H1 (cell line): ENCODE measurements around the gene CCSAP. TPM values are rescaled to one million over a fixed set of nuclear protein-coding genes. Genes with fewer than 3 reads are reported as not detected.

ENCODE experiments used
- CTCF ChIA-PET: fragments of 300-600 bp; sonication (Branson Sonifier 250); formaldehyde crosslinking; loops from one replicate; lab custom pipeline; 2021; ENCODE audit not compliant: partially characterized antibody; lab: Charles Lee
- POLR2A ChIA-PET: fragments of 300-600 bp; sonication (Branson Sonifier 250); formaldehyde crosslinking; loops from one replicate; lab custom pipeline; 2021; ENCODE audit warnings: inconsistent platforms; ENCODE audit not compliant: partially characterized antibody; lab: Charles Lee
- DNase-seq, 2 experiments: peaks; one replicate each; pipeline versions ENCODE4 v3.0.0 to v3.0.0-alpha.2; 2010 to 2022; ENCODE audit warnings: low spot score in 2 of 2, low read depth in 1 of 2, mixed read lengths in 1 of 2
- FAIRE-seq: peaks from 2 replicates; lab custom pipeline; 2011; peaks lifted over from hg19 to GRCh38; lab: Jason Lieb, UNC
- H2AFZ ChIP-seq: 2 replicates; pipeline ENCODE4 v1.8.1; 2012; ENCODE audit warnings: low read length, inconsistent platforms
- H2AK5ac ChIP-seq: 2 replicates; pipeline ENCODE4 v1.6.1; 2013; ENCODE audit warnings: low read depth, low read length
- H2BK120ac ChIP-seq: replicated peaks from 2 replicates; pipeline ENCODE3; 2013; ENCODE audit warnings: low read depth, low read length, inconsistent platforms
- H2BK12ac ChIP-seq: 2 replicates; pipeline ENCODE4 v1.6.1; 2013; ENCODE audit warnings: low read depth, low read length
- H2BK15ac ChIP-seq: 2 replicates; pipeline ENCODE4 v1.6.1; 2013; ENCODE audit warnings: low read length
- H2BK20ac ChIP-seq: 2 replicates; pipeline ENCODE4 v1.6.1; 2013; ENCODE audit warnings: low read length
- H2BK5ac ChIP-seq: 2 replicates; pipeline ENCODE4 v1.6.1; 2013; ENCODE audit warnings: low read depth, low read length
- H3K14ac ChIP-seq: 2 replicates; pipeline ENCODE4 v1.6.1; 2013; ENCODE audit warnings: inconsistent platforms; ENCODE audit not compliant: insufficient read length
- H3K18ac ChIP-seq: 2 replicates; pipeline ENCODE4 v1.6.1; 2013; ENCODE audit warnings: low read length; ENCODE audit errors: extremely low read depth
- H3K23ac ChIP-seq: 2 replicates; pipeline ENCODE4 v1.6.1; 2013; ENCODE audit warnings: inconsistent platforms; ENCODE audit not compliant: insufficient read length
- H3K23me2 ChIP-seq: 2 replicates; pipeline ENCODE4 v1.6.1; 2013; ENCODE audit warnings: low read depth, low read length
- H3K27ac ChIP-seq: 2 replicates; pipeline ENCODE4 v1.6.1; 2011; ENCODE audit warnings: low read depth, low read length, inconsistent platforms
- H3K27me3 ChIP-seq, 4 experiments: replicated peaks in 1 of 4; 1 replicate in 1 of 4; 2 replicates in 3 of 4; pipeline versions ENCODE4 v1.6.1 to v1.8.1; 2011 to 2013; ENCODE audit warnings: low read length in 3 of 4, mild to moderate bottlenecking in 3 of 4, inconsistent platforms in 2 of 4, mixed read lengths in 2 of 4, moderate library complexity in 1 of 4; ENCODE audit not compliant: control insufficient read depth in 3 of 4, insufficient read depth in 3 of 4; ENCODE audit errors: extremely low read depth in 1 of 4
- H3K36me3 ChIP-seq, 4 experiments: 2 replicates each; pipeline versions ENCODE4 v1.6.1 to v1.8.1; 2011 to 2013; ENCODE audit warnings: mild to moderate bottlenecking in 4 of 4, low read length in 3 of 4, moderate library complexity in 2 of 4, control low read depth in 1 of 4, inconsistent platforms in 1 of 4; ENCODE audit not compliant: insufficient read depth in 4 of 4, control insufficient read depth in 2 of 4
- H3K4ac ChIP-seq: replicated peaks from 2 replicates; pipeline ENCODE3; 2013; ENCODE audit warnings: low read length, low read depth, mixed read lengths, inconsistent platforms; ENCODE audit not compliant: insufficient read length
- H3K4me1 ChIP-seq, 4 experiments: replicated peaks in 1 of 4; 1 replicate in 1 of 4; 2 replicates in 3 of 4; pipeline versions ENCODE4 v1.6.1 to v1.8.1; 2011 to 2013; ENCODE audit warnings: low read length in 3 of 4, inconsistent platforms in 2 of 4, mixed read lengths in 1 of 4; ENCODE audit not compliant: insufficient read depth in 4 of 4, control insufficient read depth in 3 of 4
- H3K4me2 ChIP-seq, 2 experiments: 2 replicates each; pipeline versions ENCODE4 v1.6.1 to v1.8.1; 2011 to 2013; ENCODE audit warnings: low read depth in 2 of 2, low read length in 2 of 2, control low read depth in 1 of 2, inconsistent platforms in 1 of 2, mild to moderate bottlenecking in 1 of 2; ENCODE audit not compliant: insufficient read depth in 1 of 2
- H3K4me3 ChIP-seq, 4 experiments: fragments of 200-600, 300-600 bp in 1 of 4; sonication (generic), shearing (Covaris generic), sonication (Bioruptor Twin) in 1 of 4; 2 replicates each; pipeline versions ENCODE4 v1.5.1 to v1.8.1; 2011 to 2016; ENCODE audit warnings: low read length in 4 of 4, low read depth in 3 of 4, control low read depth in 2 of 4, inconsistent platforms in 2 of 4, mild to moderate bottlenecking in 2 of 4, mixed read lengths in 1 of 4, moderate library complexity in 1 of 4; ENCODE audit not compliant: insufficient read depth in 2 of 4; ENCODE audit errors: extremely low read depth in 1 of 4
- H3K56ac ChIP-seq: replicated peaks from 2 replicates; pipeline ENCODE3; 2013; ENCODE audit warnings: low read depth, mild to moderate bottlenecking, mixed read lengths, low read length, inconsistent platforms; ENCODE audit not compliant: insufficient read length
- H3K79me1 ChIP-seq: 2 replicates; pipeline ENCODE4 v1.6.1; 2013; ENCODE audit warnings: low read depth, low read length, control low read depth
- H3K79me2 ChIP-seq, 2 experiments: 2 replicates each; pipeline versions ENCODE4 v1.6.1 to v1.8.1; 2012 to 2013; ENCODE audit warnings: low read length in 2 of 2, mild to moderate bottlenecking in 2 of 2, inconsistent platforms in 1 of 2; ENCODE audit not compliant: insufficient read depth in 2 of 2, control insufficient read depth in 1 of 2
- H3K9ac ChIP-seq, 4 experiments: replicated peaks in 1 of 4; 1 replicate in 1 of 4; 2 replicates in 3 of 4; pipeline versions ENCODE4 v1.6.1 to v1.8.1; 2011 to 2013; ENCODE audit warnings: low read depth in 3 of 4, low read length in 3 of 4, control low read depth in 2 of 4, mild to moderate bottlenecking in 2 of 4, moderate library complexity in 2 of 4, inconsistent platforms in 1 of 4; ENCODE audit errors: extremely low read depth in 1 of 4
- H3K9me3 ChIP-seq, 2 experiments: 2 replicates each; pipeline versions ENCODE4 v1.6.1 to v1.8.1; 2012 to 2013; ENCODE audit warnings: mild to moderate bottlenecking in 2 of 2, moderate library complexity in 2 of 2, control low read depth in 1 of 2, inconsistent platforms in 1 of 2, low read depth in 1 of 2, low read length in 1 of 2, mixed read lengths in 1 of 2; ENCODE audit not compliant: insufficient read depth in 2 of 2
- H4K20me1 ChIP-seq, 2 experiments: replicated peaks in 1 of 2; 2 replicates each; pipeline versions ENCODE3 to v1.8.1; 2011 to 2013; ENCODE audit warnings: inconsistent platforms in 2 of 2, low read length in 2 of 2, mild to moderate bottlenecking in 1 of 2; ENCODE audit not compliant: insufficient read depth in 2 of 2, control insufficient read depth in 1 of 2
- H4K5ac ChIP-seq: 2 replicates; pipeline ENCODE4 v1.6.1; 2013; ENCODE audit warnings: low read length, low read depth, mixed read lengths, inconsistent platforms; ENCODE audit not compliant: insufficient read length
- H4K8ac ChIP-seq: 2 replicates; pipeline ENCODE4 v1.8.0; 2013; ENCODE audit warnings: mild to moderate bottlenecking, moderate library complexity, low read length, inconsistent platforms; ENCODE audit not compliant: insufficient read depth; ENCODE audit errors: extremely low read depth
- H4K91ac ChIP-seq: replicated peaks from 2 replicates; pipeline ENCODE3; 2013; ENCODE audit warnings: low read length, mixed read lengths, inconsistent platforms; ENCODE audit not compliant: insufficient read length
- NANOG ChIP-seq: IDR thresholded peaks from 2 replicates; pipeline ENCODE4 v1.6.1; 2011; ENCODE audit warnings: low read length, low read depth, mild to moderate bottlenecking, inconsistent platforms; ENCODE audit not compliant: insufficient read depth, poor library complexity, severe bottlenecking
- TAF1 ChIP-seq: IDR thresholded peaks from 2 replicates; pipeline ENCODE4 v1.6.1; 2011; ENCODE audit warnings: mild to moderate bottlenecking, low read depth, low read length
- ZNF274 ChIP-seq: IDR thresholded peaks from 2 replicates; pipeline ENCODE4 v1.7.0; 2012; ENCODE audit warnings: low read length, borderline replicate concordance; ENCODE audit errors: extremely low read depth
- WGBS, 2 experiments: shearing (Covaris generic) in 1 of 2; methylation state at CpG; one replicate each; pipeline versions ENCODE4 v1.1.6 to v1.1.7; 2013 to 2015; ENCODE audit warnings: low lambda C conversion rate in 2 of 2, mixed read lengths in 2 of 2, inconsistent platforms in 1 of 2, low coverage in 1 of 2, missing lambda C conversion rate in 1 of 2; ENCODE audit not compliant: insufficient replicate concordance in 2 of 2, insufficient coverage in 1 of 2, insufficient read length in 1 of 2; ENCODE audit errors: extremely low coverage in 1 of 2, missing lambda C conversion rate in 1 of 2; 5-methylcytosine and 5-hydroxymethylcytosine counted together
- polyA plus RNA-seq, 7 experiments: library from polyadenylated mRNA; depleted of rRNA in 3 of 7; stranded (reverse) in 5 of 7; unstranded in 2 of 7; fragments of >200 nt in 5 of 7; fragments of 200-250 nt in 2 of 7; gene quantifications; 1 replicate in 5 of 7; 2 replicates in 1 of 7; 4 replicates in 1 of 7; pipeline versions ENCODE4 v1.2.1 to v1.2.3, GENCODE V29; 2011 to 2013; ENCODE audit warnings: missing spikeins in 2 of 7, mixed read lengths in 2 of 7
- total RNA-seq: library from RNA; stranded (reverse); fragmentation: NEBNext Ultra II Directional; extraction: Animal tissue kit (Norgen Biotek cat#: 25700); gene quantifications from 2 replicates; pipeline ENCODE4 v1.2.1, GENCODE V29; 2021

The CCSAP gene
- total and polyA plus RNA-seq, 2 of the 8 experiments (the other 6 are each of a cell fraction or from before 2014, with no cell fraction given): 3.5 to 17.2 TPM

GRCh38 chr1:229275005-229275404 lies 67.8 kb downstream of the CCSAP start:
- Histone ChIP-seq H3K23ac (no peak overlapping the region), H2BK12ac (no peak overlapping the region), H3K4me1 (peaks cover 3 to 12% (median 8%) of the 10 kb centered on the region in 4 experiments), H4K20me1 (peaks cover 9 to 13% of the 10 kb centered on the region in 2 experiments), H3K27me3 (peaks cover 0 to 7% (median 6%) of the 10 kb centered on the region in 4 experiments; a peak in 5 of 7 replicates), H2BK20ac (no peak overlapping the region)
- POLR2A ChIA-PET: interaction anchor here (1.1 kb wide), 1 partner anchor 10 kb away, joined by 4 read pairs; no protein-coding TSS in a partner anchor
- TF ChIP-seq NANOG: no peak
- TF ChIP-seq TAF1: no peak
- TF ChIP-seq ZNF274: no peak
- TF ChIP-seq, all 59 proteins: peak for 0
- no peak overlapping the region for H4K91ac ChIP-seq
- H2BK120ac ChIP-seq: no peak overlapping the region
- H2BK15ac ChIP-seq: no peak overlapping the region
- no peaks in the 10 kb centered on the region for H3K9me3 ChIP-seq
- H3K4me3 ChIP-seq: no peak overlapping the region
- H3K79me2 ChIP-seq: peaks cover 10 to 79% of the 10 kb centered on the region in 2 experiments
- H3K14ac ChIP-seq: no peak overlapping the region
- no peak for DNase-seq
- peaks cover 20% of the 10 kb centered on the region for H3K79me1 ChIP-seq
- no peak for FAIRE-seq
- H3K18ac ChIP-seq: no peak overlapping the region
- no peak overlapping the region for H4K8ac ChIP-seq
- H3K4ac ChIP-seq: no peak overlapping the region
- H3K9ac ChIP-seq: no peak overlapping the region
- H2AK5ac ChIP-seq: no peak overlapping the region
- CTCF ChIA-PET: interaction anchor here (0.9 to 1.3 kb wide), 2 partner anchors 17 to 207 kb away, joined by 3 to 5 read pairs; no protein-coding TSS in a partner anchor
- no peaks in the 10 kb centered on the region for H3K36me3 ChIP-seq
- H3K56ac ChIP-seq: no peak overlapping the region
- H2BK5ac ChIP-seq: no peak overlapping the region
- no peaks in the 10 kb centered on the region; the same call in 1 of the 2 replicates for H3K23me2 ChIP-seq
- no peak overlapping the region for H4K5ac ChIP-seq
- no peak overlapping the region for H3K27ac ChIP-seq
- WGBS, 2 experiments: 90% methylated on average over 2 of the region's 2 CpGs; no CpG with 5 or more reads in 1 of the 2 experiments
- H2AFZ ChIP-seq: no peak overlapping the region
- H3K4me2 ChIP-seq: no peak overlapping the region
